Common myeloid progenitor, CD34-positive (primary cell): Measurements from ENCODE around the gene FGFRL1.

Experiments used
- CTCF ChIA-PET: fragments of 350-600 bp; sonication (Branson Sonifier 250); formaldehyde crosslinking; loops from one replicate; lab custom pipeline; 2021; ENCODE audit warnings: antibody characterized with exemption; lab: Charles Lee
- POLR2A ChIA-PET: fragments of 350-600 bp; sonication (Branson Sonifier 250); formaldehyde crosslinking; loops from one replicate; lab custom pipeline; 2021; ENCODE audit warnings: antibody characterized with exemption; lab: Charles Lee
- DNase-seq, 3 donors: peaks; one replicate each; pipeline versions ENCODE4 v3.0.0 to v3.0.0-alpha.2; 2013
- H3K27ac ChIP-seq, 2 experiments: 1 replicate in 1 of 2; 2 replicates in 1 of 2; pipeline ENCODE4 v1.7.0; 2013; ENCODE audit warnings: inconsistent platforms in 2 of 2, low read length in 2 of 2, mild to moderate bottlenecking in 2 of 2, low read depth in 1 of 2, moderate library complexity in 1 of 2; ENCODE audit not compliant: severe bottlenecking in 2 of 2, insufficient read depth in 1 of 2, poor library complexity in 1 of 2
- H3K27me3 ChIP-seq, 5 experiments: replicated peaks in 2 of 5; 1 replicate in 3 of 5; 2 replicates in 2 of 5; pipeline versions ENCODE4 v1.6.1 to v1.7.0; 2013; ENCODE audit warnings: low read length in 4 of 5, mild to moderate bottlenecking in 2 of 5, moderate library complexity in 2 of 5, inconsistent platforms in 1 of 5; ENCODE audit not compliant: insufficient read depth in 5 of 5, control insufficient read depth in 4 of 5
- H3K36me3 ChIP-seq, 4 experiments: 1 replicate in 2 of 4; 2 replicates in 2 of 4; pipeline versions ENCODE4 v1.6.1 to v1.7.0; 2013; ENCODE audit warnings: low read length in 3 of 4, control low read depth in 1 of 4, mild to moderate bottlenecking in 1 of 4; ENCODE audit not compliant: control insufficient read depth in 4 of 4, insufficient read depth in 4 of 4
- H3K4me1 ChIP-seq, 4 experiments: 1 replicate in 3 of 4; 2 replicates in 1 of 4; pipeline versions ENCODE4 v1.6.1 to v1.7.1; 2013; ENCODE audit warnings: low read length in 3 of 4, mild to moderate bottlenecking in 3 of 4, control low read depth in 1 of 4, inconsistent platforms in 1 of 4, moderate library complexity in 1 of 4; ENCODE audit not compliant: control insufficient read depth in 4 of 4, insufficient read depth in 4 of 4; ENCODE audit errors: control extremely low read depth in 1 of 4
- H3K4me3 ChIP-seq, 7 experiments: 1 replicate in 4 of 7; 2 replicates in 3 of 7; pipeline versions ENCODE4 v1.5.1 to v1.7.0; 2013; ENCODE audit warnings: mild to moderate bottlenecking in 7 of 7, low read length in 6 of 7, moderate library complexity in 6 of 7, inconsistent platforms in 2 of 7, low read depth in 2 of 7, control low read depth in 1 of 7; ENCODE audit not compliant: insufficient read depth in 4 of 7, control insufficient read depth in 1 of 7; ENCODE audit errors: extremely low read depth in 1 of 7
- H3K9me3 ChIP-seq, 5 experiments: 1 replicate in 4 of 5; 2 replicates in 1 of 5; pipeline versions ENCODE4 v1.6.1 to v1.7.1; 2013; ENCODE audit warnings: low read length in 4 of 5, mild to moderate bottlenecking in 2 of 5, inconsistent platforms in 1 of 5, low read depth in 1 of 5, moderate library complexity in 1 of 5; ENCODE audit not compliant: control insufficient read depth in 4 of 5, insufficient read depth in 2 of 5; ENCODE audit errors: control extremely low read depth in 1 of 5
- WGBS: methylation state at CpG from one replicate; pipeline ENCODE4 v1.1.5; 2013; ENCODE audit not compliant: insufficient coverage; 5-methylcytosine and 5-hydroxymethylcytosine counted together

Gene FGFRL1

DNA sequence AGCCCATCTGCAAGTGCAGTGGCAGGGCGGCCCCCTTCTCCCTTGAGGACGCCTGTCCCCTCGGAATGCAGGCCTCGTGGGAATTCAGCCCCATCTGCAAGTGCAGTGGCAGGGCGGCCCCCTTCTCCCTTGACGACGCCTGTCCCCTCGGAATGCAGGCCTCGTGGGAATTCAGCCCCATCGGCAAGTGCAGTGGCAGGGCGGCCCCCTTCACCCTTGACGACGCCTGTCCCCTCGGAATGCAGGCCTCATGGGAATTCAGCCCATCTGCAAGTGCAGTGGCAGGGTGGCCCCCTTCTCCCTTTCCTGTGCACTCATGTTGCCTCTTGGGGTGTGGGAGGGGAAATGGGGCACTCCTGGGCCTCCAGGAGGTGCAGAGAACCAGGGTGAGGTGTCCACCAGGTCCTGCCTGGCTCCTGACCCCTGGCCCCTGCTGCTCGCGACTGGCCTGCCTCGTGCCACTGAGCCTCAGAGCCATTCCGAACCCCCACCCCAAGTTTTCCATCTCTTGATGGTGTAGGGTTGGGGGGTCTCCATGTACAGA, 11.5 kb upstream of the FGFRL1 start:
- no peak overlapping the region for H3K27ac ChIP-seq
- no peak for DNase-seq
- H3K27me3 ChIP-seq = peaks cover 0 to 94% (median 28%) of the 10 kb centered on the region in 5 experiments
- ChIA-PET POLR2A (no interaction called here), CTCF (no interaction called here)
- H3K36me3 ChIP-seq = no peaks in the 10 kb centered on the region
- H3K9me3 ChIP-seq = no peaks in the 10 kb centered on the region
- H3K4me3 ChIP-seq = no peak overlapping the region
- 74% methylated on average over 14 of the region's 18 CpGs for WGBS
- H3K4me1 ChIP-seq = peaks cover 0 to 28% (median 18%) of the 10 kb centered on the region in 4 experiments

DNA sequence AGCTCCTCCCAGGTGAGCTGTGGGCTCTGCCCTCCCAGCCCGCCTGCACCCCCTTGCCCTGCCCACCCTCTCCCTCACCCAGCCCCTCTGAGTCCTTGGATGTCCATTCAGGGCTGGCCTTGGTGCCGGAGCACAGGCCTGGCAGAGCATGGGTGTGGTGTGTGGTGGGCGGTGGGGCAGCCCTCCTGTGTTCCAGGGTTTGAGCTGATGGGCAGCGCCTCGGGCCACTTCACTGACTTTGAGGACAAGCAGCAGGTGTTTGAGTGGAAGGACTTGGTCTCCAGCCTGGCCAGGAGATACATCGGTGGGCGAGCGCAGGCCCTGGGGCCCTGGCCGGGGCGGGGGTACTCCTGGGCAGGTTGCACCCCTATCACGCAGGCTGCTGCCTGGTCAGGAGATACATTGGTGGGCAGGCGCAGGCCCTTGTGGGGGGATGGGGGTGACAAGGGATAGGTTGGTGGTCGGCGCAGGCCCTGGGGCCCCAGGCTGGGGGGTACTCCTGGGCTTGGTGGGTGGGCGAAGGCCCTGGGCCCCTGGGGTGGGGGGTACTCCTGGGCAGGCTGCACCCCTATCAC, 10.7 kb upstream of the FGFRL1 start:
- H3K4me3 ChIP-seq = no peak overlapping the region
- ChIA-PET POLR2A (no interaction called here), CTCF (no interaction called here)
- WGBS = 93% methylated on average over 8 of the region's 15 CpGs
- H3K9me3 ChIP-seq = no peaks in the 10 kb centered on the region
- H3K36me3 ChIP-seq = no peaks in the 10 kb centered on the region
- peaks cover 0 to 96% (median 33%) of the 10 kb centered on the region in 5 experiments for H3K27me3 ChIP-seq
- H3K4me1 ChIP-seq = peaks cover 0 to 28% (median 18%) of the 10 kb centered on the region in 4 experiments
- no peak overlapping the region for H3K27ac ChIP-seq
- DNase-seq = no peak

DNA sequence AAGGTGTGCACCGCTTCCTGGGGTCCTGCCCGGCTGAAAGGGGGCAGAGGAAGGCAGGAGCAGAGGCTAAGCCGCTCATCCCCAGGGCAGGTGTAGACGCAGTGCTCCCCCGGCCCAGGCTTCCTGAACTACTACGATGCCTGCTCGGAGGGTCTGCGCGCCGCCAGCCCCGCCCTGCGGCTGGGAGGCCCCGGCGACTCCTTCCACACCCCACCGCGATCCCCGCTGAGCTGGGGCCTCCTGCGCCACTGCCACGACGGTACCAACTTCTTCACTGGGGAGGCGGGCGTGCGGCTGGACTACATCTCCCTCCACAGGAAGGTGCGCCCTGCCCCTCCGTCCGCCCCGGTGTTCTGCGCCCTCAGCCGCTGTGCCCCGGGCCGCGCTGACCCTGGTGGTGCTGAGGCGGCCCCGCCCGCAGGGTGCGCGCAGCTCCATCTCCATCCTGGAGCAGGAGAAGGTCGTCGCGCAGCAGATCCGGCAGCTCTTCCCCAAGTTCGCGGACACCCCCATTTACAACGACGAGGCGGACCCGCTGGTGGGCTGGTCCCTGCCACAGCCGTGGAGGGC, 9.8 kb upstream of the FGFRL1 start:
- H3K27me3 ChIP-seq = peaks cover under 1 to 93% (median 33%) of the 10 kb centered on the region in 5 experiments
- WGBS = 21% methylated on average over 48 of the region's 48 CpGs
- DNase-seq = no peak
- H3K9me3 ChIP-seq = peaks cover 0 to 4% (median 2%) of the 10 kb centered on the region in 5 experiments
- H3K36me3 ChIP-seq = no peaks in the 10 kb centered on the region
- POLR2A ChIA-PET = no interaction called here
- H3K27ac ChIP-seq = no peak overlapping the region
- H3K4me3 ChIP-seq = peak overlapping the region in 1 of 7 experiments; percentile 43
- peaks cover 0 to 28% (median 18%) of the 10 kb centered on the region in 4 experiments for H3K4me1 ChIP-seq
- CTCF ChIA-PET = interaction anchor here (1.0 kb wide), 1 partner anchor 15 kb away, joined by 3 read pairs; the partner anchor contains the start of gene IDUA

DNA sequence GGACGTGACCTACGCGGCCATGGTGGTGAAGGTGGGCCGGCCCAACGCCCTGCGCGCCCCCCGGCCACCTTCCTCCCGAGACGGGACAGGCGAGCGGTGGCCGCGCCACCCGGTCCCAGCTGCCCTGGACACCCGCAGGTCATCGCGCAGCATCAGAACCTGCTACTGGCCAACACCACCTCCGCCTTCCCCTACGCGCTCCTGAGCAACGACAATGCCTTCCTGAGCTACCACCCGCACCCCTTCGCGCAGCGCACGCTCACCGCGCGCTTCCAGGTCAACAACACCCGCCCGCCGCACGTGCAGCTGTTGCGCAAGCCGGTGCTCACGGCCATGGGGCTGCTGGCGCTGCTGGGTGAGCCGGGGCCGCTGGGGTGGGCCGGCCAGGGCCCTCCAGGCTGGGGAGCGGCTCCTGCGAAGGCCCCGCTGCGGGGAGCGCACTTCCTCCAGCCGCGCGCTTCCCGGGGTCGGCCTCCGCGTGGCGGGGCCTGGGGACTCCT, 9.2 kb upstream of the FGFRL1 start:
- Histone ChIP-seq H3K9me3 (peaks cover 0 to 8% (median 5%) of the 10 kb centered on the region in 5 experiments), H3K4me1 (peaks cover 0 to 26% (median 16%) of the 10 kb centered on the region in 4 experiments), H3K36me3 (no peaks in the 10 kb centered on the region), H3K4me3 (peak overlapping the region in 3 of 7 experiments; percentile 11 to 43 (median 32)), H3K27me3 (peaks cover 5 to 94% (median 35%) of the 10 kb centered on the region in 5 experiments), H3K27ac (no peak overlapping the region)
- POLR2A ChIA-PET = no interaction called here
- CTCF ChIA-PET = interaction anchor here (1.0 kb wide), 1 partner anchor 15 kb away, joined by 3 read pairs; the partner anchor contains the start of gene IDUA
- peak; percentile 38 to 73 (median 73) for DNase-seq
- WGBS = 5% methylated on average over 46 of the region's 54 CpGs

DNA sequence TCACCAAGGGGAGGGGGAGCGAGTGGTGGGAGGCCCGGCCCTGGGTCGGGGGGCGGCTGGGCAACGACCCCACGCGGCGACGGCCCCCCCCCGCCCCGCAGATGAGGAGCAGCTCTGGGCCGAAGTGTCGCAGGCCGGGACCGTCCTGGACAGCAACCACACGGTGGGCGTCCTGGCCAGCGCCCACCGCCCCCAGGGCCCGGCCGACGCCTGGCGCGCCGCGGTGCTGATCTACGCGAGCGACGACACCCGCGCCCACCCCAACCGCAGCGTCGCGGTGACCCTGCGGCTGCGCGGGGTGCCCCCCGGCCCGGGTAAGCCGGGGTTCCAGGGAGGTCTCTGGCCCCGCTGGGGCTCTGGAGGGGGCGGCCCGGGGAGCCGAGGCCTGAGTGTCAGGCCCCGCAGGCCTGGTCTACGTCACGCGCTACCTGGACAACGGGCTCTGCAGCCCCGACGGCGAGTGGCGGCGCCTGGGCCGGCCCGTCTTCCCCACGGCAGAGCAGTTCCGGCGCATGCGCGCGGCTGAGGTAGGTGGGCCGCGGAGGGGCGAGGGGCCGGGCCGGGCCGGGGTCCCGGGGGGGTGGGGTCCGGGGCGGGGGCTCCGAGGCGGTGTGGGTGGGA, 8.7 kb upstream of the FGFRL1 start:
- Histone ChIP-seq H3K9me3 (peaks cover 0 to 8% (median 5%) of the 10 kb centered on the region in 5 experiments), H3K4me1 (peaks cover 0 to 21% (median 11%) of the 10 kb centered on the region in 4 experiments), H3K27ac (no peak overlapping the region), H3K27me3 (peaks cover 6 to 94% (median 37%) of the 10 kb centered on the region in 5 experiments), H3K36me3 (no peaks in the 10 kb centered on the region), H3K4me3 (peak overlapping the region in 1 of 7 experiments; percentile 43)
- DNase-seq = no peak
- CTCF ChIA-PET = interaction anchor here (1.0 kb wide), 1 partner anchor 16 kb away, joined by 3 read pairs; the partner anchor contains the start of gene IDUA
- WGBS = 3% methylated on average over 35 of the region's 75 CpGs
- POLR2A ChIA-PET = no interaction called here

DNA sequence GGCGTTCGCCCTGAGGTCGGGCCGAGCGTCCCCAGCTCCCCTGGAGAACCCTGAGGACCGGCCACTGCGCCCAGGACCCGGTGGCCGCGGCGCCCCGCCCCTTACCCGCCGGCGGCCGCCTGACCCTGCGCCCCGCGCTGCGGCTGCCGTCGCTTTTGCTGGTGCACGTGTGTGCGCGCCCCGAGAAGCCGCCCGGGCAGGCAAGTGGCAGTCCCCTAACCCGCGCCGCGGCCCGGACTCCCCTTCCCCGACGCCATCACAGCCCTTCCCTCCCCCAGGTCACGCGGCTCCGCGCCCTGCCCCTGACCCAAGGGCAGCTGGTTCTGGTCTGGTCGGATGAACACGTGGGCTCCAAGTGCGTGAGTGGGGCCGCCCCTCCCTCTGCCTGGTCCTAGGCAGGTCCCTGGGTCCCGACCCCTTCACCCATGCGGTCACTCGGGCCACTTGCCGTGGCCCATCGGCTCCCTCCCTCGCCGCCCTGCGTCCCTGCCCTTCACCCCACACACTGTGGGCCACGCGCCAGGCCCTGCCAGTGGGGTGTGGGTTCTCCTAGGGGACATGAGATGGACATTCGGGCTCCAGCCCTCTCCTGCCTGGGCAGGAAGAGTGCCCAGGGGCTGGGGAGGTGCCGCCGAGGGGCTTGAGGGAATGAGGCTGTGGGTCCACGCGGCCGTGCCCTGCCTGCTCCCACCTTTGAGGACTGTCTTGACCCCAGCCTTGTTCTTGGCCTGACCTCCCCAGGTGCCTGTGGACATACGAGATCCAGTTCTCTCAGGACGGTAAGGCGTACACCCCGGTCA, 8.0 kb upstream of the FGFRL1 start:
- H3K27ac ChIP-seq = no peak overlapping the region
- peaks cover 0 to 8% (median 5%) of the 10 kb centered on the region in 5 experiments for H3K9me3 ChIP-seq
- POLR2A ChIA-PET = no interaction called here
- CTCF ChIA-PET = no interaction called here
- peaks cover 6 to 94% (median 37%) of the 10 kb centered on the region in 5 experiments for H3K27me3 ChIP-seq
- DNase-seq = no peak
- H3K4me1 ChIP-seq = peaks cover 0 to 17% (median 11%) of the 10 kb centered on the region in 4 experiments
- H3K4me3 ChIP-seq = no peak overlapping the region
- WGBS = 39% methylated on average over 33 of the region's 63 CpGs
- no peaks in the 10 kb centered on the region for H3K36me3 ChIP-seq
